SK-N-MC (cell line): ENCODE data around the gene CRTC3.
"Not testable (repeated sequence)": the region's sequence is repeated elsewhere in the genome, so short reads cannot be mapped to it uniquely, and the experiment has no call there.

Experiments used
- DNase-seq: peaks from one replicate; pipeline ENCODE4 v3.0.0-alpha.2; 2011; ENCODE audit warnings: low read depth, low spot score
- H3K27ac ChIP-seq: fragments of 200-600 bp; sonication (generic); 2 replicates; pipeline ENCODE4 v1.5.1; 2016; ENCODE audit warnings: mixed run types
- H3K36me3 ChIP-seq: fragments of 200-600 bp; sonication (generic); 2 replicates; pipeline ENCODE4 v1.6.1; 2017; ENCODE audit warnings: antibody characterized with exemption, low read length, mixed read lengths; ENCODE audit not compliant: insufficient read depth
- H3K4me3 ChIP-seq: fragments of 200-600 bp; sonication (generic); 2 replicates; pipeline ENCODE4 v1.5.1; 2016
- H3K9ac ChIP-seq: fragments of 200-600 bp; sonication (generic); 2 replicates; pipeline ENCODE4 v1.8.0; 2017; ENCODE audit warnings: mixed run types, mixed read lengths; ENCODE audit not compliant: insufficient read length
- H3K9me3 ChIP-seq: fragments of 200-600 bp; sonication (generic); 2 replicates; pipeline ENCODE4 v1.6.1; 2017; ENCODE audit warnings: low read depth, mild to moderate bottlenecking, antibody characterized with exemption, low read length, moderate library complexity, mixed read lengths
- EZH2 ChIP-seq: fragments of 200-600 bp; sonication (generic); IDR thresholded peaks from one replicate; pipeline ENCODE4 v1.6.1; 2017; ENCODE audit warnings: antibody characterized with exemption
- FOXP2 ChIP-seq: optimal IDR thresholded peaks from 2 replicates; pipeline ENCODE3; 2011; ENCODE audit warnings: mild to moderate bottlenecking, moderate library complexity; ENCODE audit not compliant: insufficient read depth; ENCODE audit errors: extremely low read length, control extremely low read depth
- POLR2AphosphoS5 ChIP-seq: IDR thresholded peaks from 2 replicates; pipeline ENCODE4 v1.6.1; 2012; ENCODE audit warnings: mild to moderate bottlenecking, low read depth, low read length, borderline replicate concordance

CRTC3 gene

GRCh38 chr15:90646662-90647305 lies 117.1 kb downstream of the CRTC3 start:
- Histone ChIP-seq H3K9ac (no peak overlapping the region), H3K36me3 (peaks cover 18% of the 10 kb centered on the region; the same call in 1 of the 2 replicates), H3K27ac (peak overlapping the region; percentile 79), H3K4me3 (no peak overlapping the region), H3K9me3 (no peaks in the 10 kb centered on the region)
- no peak for DNase-seq
- no peak for TF ChIP-seq POLR2AphosphoS5
- TF ChIP-seq EZH2 = no peak
- TF ChIP-seq FOXP2 = no peak

GRCh38 chr15:90647326-90647725 lies 117.6 kb downstream of the CRTC3 start:
- TF ChIP-seq POLR2AphosphoS5 (no peak), EZH2 (no peak), FOXP2 (no peak)
- Histone ChIP-seq H3K9ac (no peak overlapping the region), H3K36me3 (peaks cover 15% of the 10 kb centered on the region; the same call in 1 of the 2 replicates), H3K4me3 (no peak overlapping the region), H3K9me3 (no peaks in the 10 kb centered on the region), H3K27ac (no peak overlapping the region)
- DNase-seq = no peak

- H3K27ac ChIP-seq = peak overlapping the region; percentile 72
- no peak for TF ChIP-seq EZH2
- no peak for TF ChIP-seq FOXP2
- TF ChIP-seq POLR2AphosphoS5 = no peak
- DNase-seq = peak; percentile 78
- H3K36me3 ChIP-seq = peaks cover 5% of the 10 kb centered on the region; the same call in 1 of the 2 replicates
- H3K4me3 ChIP-seq = peak overlapping the region; percentile 72
- H3K9me3 ChIP-seq = no peaks in the 10 kb centered on the region
- peak overlapping the region; percentile 29 for H3K9ac ChIP-seq
These were observed 118.7 kb downstream of the CRTC3 start for GRCh38 chr15:90648137-90649070.

GRCh38 chr15:90650117-90650955 lies 120.6 kb downstream of the CRTC3 start:
- DNase-seq = no peak
- Histone ChIP-seq H3K4me3 (no peak overlapping the region), H3K27ac (no peak overlapping the region), H3K36me3 (no peaks in the 10 kb centered on the region), H3K9me3 (no peaks in the 10 kb centered on the region), H3K9ac (no peak overlapping the region)
- TF ChIP-seq FOXP2 (no peak), EZH2 (no peak), POLR2AphosphoS5 (no peak)

- H3K9me3 ChIP-seq = no peaks in the 10 kb centered on the region
- no peak overlapping the region for H3K4me3 ChIP-seq
- no peaks in the 10 kb centered on the region for H3K36me3 ChIP-seq
- H3K9ac ChIP-seq = no peak overlapping the region
- no peak for TF ChIP-seq FOXP2
- TF ChIP-seq POLR2AphosphoS5 = no peak
- DNase-seq = no peak
- no peak overlapping the region for H3K27ac ChIP-seq
These were observed 121.4 kb downstream of the CRTC3 start for GRCh38 chr15:90650956-90651689.

- no peak overlapping the region for H3K4me3 ChIP-seq
- no peak for DNase-seq
- no peaks in the 10 kb centered on the region for H3K9me3 ChIP-seq
- no peak for TF ChIP-seq EZH2
- TF ChIP-seq POLR2AphosphoS5 = no peak
- no peak for TF ChIP-seq FOXP2
- H3K27ac ChIP-seq = no peak overlapping the region
- H3K9ac ChIP-seq = peak overlapping the region; percentile 19
- no peaks in the 10 kb centered on the region for H3K36me3 ChIP-seq
These were observed 124.8 kb downstream of the CRTC3 start for GRCh38 chr15:90654233-90655136.

GRCh38 chr15:90657520-90658172 lies 127.9 kb downstream of the CRTC3 start:
- not testable (repeated sequence) for H3K9ac ChIP-seq

More at GRCh38 chr15:90657520-90658172, 127.9 kb downstream of the CRTC3 start:
- H3K9me3 ChIP-seq, H3K36me3 ChIP-seq, H3K4me3 ChIP-seq, H3K27ac ChIP-seq, DNase-seq: not testable (repeated sequence)
